ENCODE data around the gene KCNK4. TPM values are rescaled to one million over a fixed set of nuclear protein-coding genes. Genes with fewer than 3 reads are reported as not detected.

The KCNK4 gene
- total RNA-seq, 1 donor from 2014 or later, result 0.44 TPM

Other genes starting within 250 kb of the KCNK4 start
- 4.5 and 5.5 TPM in 2 replicates for gene MACROD1, start 125.2 kb upstream of the KCNK4 start, total RNA-seq
- 155 and 159 TPM in 2 replicates for gene STIP1, start 105.1 kb upstream of the KCNK4 start, total RNA-seq
- gene FERMT3, start 84.6 kb upstream of the KCNK4 start, total RNA-seq, result 154 and 169 TPM in 2 replicates
- gene TRPT1, start 65.1 kb upstream of the KCNK4 start, total RNA-seq, result 50.6 and 51.3 TPM in 2 replicates
- 81.0 and 95.3 TPM in 2 replicates for gene NUDT22, start 65.0 kb upstream of the KCNK4 start, total RNA-seq
- gene DNAJC4, start 60.8 kb upstream of the KCNK4 start, total RNA-seq, result 47.5 and 53.3 TPM in 2 replicates
- gene VEGFB, start 56.7 kb upstream of the KCNK4 start, total RNA-seq, result 86.7 and 97.4 TPM in 2 replicates
- 31.4 and 39.4 TPM in 2 replicates for gene FKBP2, start 50.2 kb upstream of the KCNK4 start, total RNA-seq
- 112 and 127 TPM in 2 replicates for gene PPP1R14B, start 44.4 kb upstream of the KCNK4 start, total RNA-seq
- 7.9 and 8.1 TPM in 2 replicates for gene PLCB3, start 39.8 kb upstream of the KCNK4 start, total RNA-seq
- 21.7 and 26.6 TPM in 2 replicates for gene BAD, start 6.6 kb upstream of the KCNK4 start, total RNA-seq
- gene GPR137, start 5.5 kb upstream of the KCNK4 start, total RNA-seq, result 48.6 and 53.1 TPM in 2 replicates
- gene CATSPERZ, start 9.1 kb downstream of the KCNK4 start, total RNA-seq, result not detected in 2 replicates
- 44.8 and 48.3 TPM in 2 replicates for gene ESRRA, start 14.2 kb downstream of the KCNK4 start, total RNA-seq
- gene TRMT112, start 26.3 kb downstream of the KCNK4 start, total RNA-seq, result 156 and 175 TPM in 2 replicates
- gene PRDX5, start 26.8 kb downstream of the KCNK4 start, total RNA-seq, result 73.6 and 85.8 TPM in 2 replicates
- gene CCDC88B, start 48.9 kb downstream of the KCNK4 start, total RNA-seq, result 180 and 201 TPM in 2 replicates
- gene RPS6KA4, start 67.9 kb downstream of the KCNK4 start, total RNA-seq, result 18.0 and 22.6 TPM in 2 replicates